HT-29 (cell line): ENCODE results near the gene SLC6A11. TPM values are rescaled to one million over a fixed set of nuclear protein-coding genes. Genes with fewer than 3 reads are reported as not detected.

ENCODE experiments used
- DNase-seq: peaks from one replicate; pipeline ENCODE4 v3.0.0-alpha.2; 2015; ENCODE audit warnings: low spot score
- total RNA-seq: library from RNA; depleted of rRNA; stranded (reverse); fragments of >200 nt; shearing (Covaris generic); gene quantifications from 2 replicates; pipeline ENCODE4 v1.2.3, GENCODE V29; 2014; rRNA removed

The SLC6A11 gene
- not detected in 2 replicates for total RNA-seq

- DNase-seq, result no peak
Measured at GRCh38 chr3:10816019-10816862, at the start of gene SLC6A11. TSS of gene SLC6A11 (plus strand) at chr3:10816228. CDS start at chr3:10816266, 38 bp downstream.

DNA sequence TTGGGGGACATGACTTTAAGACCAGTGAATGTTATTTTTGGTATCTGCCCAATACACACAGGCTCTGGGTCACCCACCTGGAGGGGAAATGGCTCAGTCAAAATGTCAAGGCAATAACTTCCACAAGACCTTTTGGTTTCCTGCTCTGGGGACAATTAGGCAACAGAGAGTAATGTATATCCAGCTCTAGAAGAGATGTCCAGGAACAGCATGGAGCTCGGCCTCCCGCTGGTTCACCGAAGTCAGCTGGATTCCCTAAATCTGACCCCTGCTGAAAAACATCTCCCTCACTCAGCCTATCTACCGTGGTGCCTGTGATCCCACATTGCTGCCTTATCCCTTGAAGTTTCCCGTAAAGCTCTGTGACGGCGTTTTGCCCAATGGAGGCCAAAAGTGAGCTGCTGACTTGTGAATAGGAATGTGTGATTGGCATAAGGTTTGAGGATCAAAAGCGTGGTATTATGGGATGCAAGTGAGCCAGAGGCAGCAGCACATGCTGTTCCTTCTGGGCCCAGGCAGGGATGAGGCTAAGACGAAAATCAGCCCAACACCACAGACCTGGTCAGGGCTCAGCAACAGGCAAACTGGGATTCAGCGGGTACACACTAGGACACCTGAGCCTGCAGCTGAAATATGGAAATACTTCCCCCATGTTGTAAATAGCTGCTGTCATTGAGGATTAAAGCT is 47.2 kb upstream of the SLC6A11 start:
- no peak for DNase-seq

- no peak for DNase-seq
Measured at GRCh38 chr3:10770547-10770946, 45.5 kb upstream of the SLC6A11 start.

DNA sequence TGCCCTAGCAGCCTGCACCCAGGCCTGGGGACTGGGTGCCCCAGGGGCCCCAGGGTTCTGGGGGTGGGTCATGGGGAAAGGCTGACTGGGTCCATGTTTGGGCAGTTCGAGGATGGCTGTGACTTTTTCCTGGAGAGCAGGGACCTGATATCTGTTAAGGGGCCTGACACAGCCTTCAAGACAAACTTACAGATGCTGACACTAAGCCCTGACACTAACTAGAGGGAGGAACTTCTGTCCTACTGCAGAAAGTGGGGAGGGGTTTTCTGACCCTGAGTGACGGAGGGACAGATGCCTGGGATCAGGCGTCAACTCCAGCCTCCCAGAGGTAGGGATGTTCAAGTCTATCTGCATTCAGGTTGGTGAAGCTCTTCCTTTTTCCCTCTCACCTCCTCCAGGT is 45.0 kb upstream of the SLC6A11 start:
- no peak for DNase-seq

DNA sequence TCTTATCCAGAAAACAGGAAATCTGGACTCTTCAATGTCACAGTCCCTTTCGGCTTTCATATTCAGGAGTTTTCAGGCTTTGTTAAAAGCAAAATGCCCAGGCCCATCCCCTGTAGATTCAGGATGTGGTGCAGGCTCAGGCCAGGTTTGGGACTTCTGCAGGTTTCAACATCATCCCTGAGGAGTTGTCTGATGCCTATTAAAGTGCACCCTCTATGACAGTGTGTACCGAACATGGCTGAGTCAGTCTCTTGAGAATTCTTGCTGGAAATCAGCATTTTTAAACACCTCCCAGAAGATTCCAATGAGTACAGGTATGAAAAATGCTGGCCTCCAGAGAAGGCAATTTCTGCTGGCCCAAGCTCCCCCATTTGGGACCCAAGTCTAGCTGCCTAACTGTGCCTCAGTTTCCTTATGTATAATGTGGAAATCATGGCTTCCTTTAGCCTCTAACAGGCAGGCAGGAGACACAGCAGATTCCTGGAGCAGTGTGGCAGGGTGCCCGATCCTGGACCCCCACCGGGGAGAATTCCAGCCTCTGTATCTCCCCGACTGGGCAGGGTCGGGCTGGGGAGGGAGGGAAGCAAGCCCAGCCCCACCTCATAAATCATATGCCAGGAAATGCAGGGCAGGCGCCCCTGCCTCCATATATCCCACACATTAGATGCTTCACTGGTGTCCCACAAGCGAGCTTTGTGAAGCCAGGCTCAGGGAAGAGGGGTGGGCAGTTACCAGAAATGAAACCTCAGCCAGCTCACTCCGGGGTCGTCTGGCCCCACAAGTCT is 44.4 kb upstream of the SLC6A11 start:
- no peak for DNase-seq

- peak; percentile 6 for DNase-seq
Measured at GRCh38 chr3:10772271-10773161, 43.5 kb upstream of the SLC6A11 start.

- no peak for DNase-seq
Measured at GRCh38 chr3:10774129-10774670, 41.8 kb upstream of the SLC6A11 start.

DNA sequence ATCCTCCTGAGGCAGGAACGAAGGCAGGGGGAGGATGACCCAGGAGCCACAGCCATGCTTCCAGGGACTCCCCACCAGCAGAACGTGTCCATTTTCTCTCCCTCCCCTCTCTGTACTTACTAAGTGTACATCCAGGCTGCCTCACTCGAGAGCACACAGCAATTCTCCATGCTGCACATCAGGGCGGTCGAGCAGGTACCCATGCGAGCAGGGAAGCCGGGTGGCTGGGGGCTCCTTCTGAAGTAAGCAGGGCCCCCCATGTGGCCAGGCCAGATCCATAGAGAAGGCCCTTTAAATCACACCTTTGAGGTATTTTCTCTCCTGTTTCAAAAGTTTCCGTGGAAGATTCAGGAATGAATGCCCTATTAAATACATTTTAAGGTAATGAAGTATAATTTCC is 41.2 kb upstream of the SLC6A11 start:
- DNase-seq, result no peak

DNA sequence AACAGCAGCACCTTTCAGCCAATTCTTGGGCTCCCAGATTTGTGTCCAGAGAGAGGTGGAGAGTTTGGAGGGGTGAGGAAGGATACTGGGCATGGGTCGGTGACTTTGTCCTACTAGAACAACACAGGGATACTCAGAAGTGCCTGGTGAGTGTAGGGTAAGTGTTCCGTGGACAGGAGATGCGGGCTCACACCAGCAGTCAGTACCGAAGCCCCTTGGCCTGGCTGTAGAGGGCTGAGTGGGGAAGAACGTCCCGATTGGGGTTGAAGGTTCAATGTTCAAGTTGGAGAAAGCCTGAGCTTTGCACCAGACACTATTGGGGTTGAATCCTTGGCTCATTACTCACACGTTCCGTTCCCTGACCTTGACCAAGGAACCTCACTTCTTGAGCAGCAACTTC is 40.8 kb upstream of the SLC6A11 start:
- DNase-seq, result no peak

DNA sequence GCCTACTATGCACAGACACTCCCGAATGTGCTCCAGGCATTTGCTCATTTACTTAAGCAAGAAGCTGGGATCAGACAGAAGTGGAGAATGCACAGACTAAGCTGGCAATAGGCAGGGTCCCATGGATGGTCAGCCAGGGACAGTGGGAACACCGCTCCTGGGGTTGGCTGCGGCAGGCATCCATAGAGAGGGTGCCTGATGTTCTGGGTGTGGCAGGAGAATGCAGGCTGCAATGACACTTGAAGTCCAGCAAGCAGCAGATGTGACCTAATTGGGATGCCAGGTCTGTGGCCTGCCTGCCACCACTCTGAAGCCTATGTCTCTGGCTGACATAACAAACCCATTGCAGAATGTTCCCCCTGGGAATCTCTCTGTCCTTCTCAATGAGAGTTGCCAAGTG is 40.2 kb upstream of the SLC6A11 start:
- no peak for DNase-seq

- no peak for DNase-seq
Measured at GRCh38 chr3:10777627-10778026, 38.4 kb upstream of the SLC6A11 start.

DNA sequence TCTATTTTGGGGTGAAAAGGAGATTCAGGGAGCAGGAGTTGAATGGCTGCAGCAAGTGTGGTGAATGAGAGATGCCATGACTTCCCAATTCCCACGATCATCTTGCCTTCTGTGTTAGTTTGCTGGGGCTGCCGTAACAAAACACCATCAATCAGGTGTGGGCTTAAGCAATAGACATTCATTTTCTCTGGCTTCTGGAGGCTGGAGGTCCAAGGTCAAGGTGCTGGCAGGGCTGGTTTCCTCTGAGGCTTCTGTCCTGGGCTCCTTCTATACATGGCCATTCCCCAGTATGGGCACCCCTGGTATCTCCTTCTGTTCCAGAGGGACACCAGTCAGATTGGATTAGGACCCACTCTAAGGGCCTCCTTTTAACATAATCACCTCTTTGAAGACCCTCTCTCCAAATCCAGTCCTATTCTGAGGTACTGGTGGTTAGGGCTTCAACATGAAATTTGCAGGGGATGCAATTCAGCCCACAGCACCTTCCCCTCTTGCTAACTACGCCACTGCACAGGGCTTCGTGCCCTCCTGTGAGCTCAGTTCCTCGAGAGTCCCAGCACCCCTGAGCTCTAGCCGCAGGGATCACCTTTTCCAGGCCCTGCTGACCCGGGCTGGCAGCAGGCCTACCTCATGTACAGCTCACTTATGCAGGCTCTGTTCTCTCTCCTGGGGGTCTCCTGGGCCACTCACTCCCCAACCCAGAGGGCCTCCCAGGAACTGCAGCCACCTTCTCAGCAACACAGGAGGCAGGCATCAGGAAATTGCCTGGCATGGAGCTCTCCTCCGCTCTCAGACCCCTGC is 37.3 kb upstream of the SLC6A11 start:
- no peak for DNase-seq

DNA sequence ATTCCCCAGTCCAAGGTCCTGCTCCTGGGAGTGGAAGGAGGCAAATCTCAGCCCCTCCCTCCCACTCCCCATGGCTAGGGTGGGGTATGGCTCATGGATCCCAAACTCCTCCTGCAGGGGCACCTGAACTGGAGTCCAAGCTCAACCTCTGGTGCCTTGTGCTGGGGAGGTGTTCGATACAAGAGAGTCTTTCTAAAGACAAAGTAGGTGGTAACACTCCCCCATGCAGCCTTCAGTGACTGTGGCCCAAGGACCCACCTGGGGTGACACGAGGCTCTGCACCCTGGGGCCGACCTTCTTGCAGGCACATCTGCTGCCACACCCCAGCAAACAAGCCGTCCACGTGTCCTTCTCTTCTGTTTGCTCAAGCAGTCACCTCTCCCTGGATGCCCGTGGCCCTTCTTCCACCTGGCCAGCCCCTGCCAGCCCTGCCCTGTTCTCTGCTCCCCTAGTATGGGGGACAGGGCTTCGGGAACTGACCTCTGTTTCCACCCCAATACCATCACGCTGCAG is 36.7 kb upstream of the SLC6A11 start:
- DNase-seq, result no peak

GRCh38 chr3:10780243-10780642 is 35.8 kb upstream of the SLC6A11 start:
- no peak for DNase-seq

DNA sequence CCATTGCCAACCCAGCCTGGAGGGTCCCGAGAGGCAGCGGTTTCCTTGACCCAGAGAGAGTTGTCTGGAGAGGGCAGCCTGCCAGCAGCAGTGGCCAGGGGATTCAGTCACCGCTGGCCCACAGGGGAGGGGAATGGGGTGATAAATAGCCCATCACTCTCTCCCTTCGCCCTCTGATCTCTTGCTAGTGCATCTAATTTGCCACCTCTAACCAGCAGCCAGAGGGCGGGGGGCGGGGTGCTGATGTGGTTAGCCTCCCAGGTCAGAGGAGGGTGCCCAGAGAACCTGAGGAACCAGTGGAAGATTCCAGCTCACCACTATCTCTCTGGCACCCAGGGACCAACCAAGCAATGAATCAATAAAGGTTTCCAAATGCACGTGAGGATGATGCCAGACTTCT is 35.1 kb upstream of the SLC6A11 start:
- DNase-seq, result no peak

- no peak for DNase-seq
Measured at GRCh38 chr3:10781981-10782380, 34.0 kb upstream of the SLC6A11 start.

DNA sequence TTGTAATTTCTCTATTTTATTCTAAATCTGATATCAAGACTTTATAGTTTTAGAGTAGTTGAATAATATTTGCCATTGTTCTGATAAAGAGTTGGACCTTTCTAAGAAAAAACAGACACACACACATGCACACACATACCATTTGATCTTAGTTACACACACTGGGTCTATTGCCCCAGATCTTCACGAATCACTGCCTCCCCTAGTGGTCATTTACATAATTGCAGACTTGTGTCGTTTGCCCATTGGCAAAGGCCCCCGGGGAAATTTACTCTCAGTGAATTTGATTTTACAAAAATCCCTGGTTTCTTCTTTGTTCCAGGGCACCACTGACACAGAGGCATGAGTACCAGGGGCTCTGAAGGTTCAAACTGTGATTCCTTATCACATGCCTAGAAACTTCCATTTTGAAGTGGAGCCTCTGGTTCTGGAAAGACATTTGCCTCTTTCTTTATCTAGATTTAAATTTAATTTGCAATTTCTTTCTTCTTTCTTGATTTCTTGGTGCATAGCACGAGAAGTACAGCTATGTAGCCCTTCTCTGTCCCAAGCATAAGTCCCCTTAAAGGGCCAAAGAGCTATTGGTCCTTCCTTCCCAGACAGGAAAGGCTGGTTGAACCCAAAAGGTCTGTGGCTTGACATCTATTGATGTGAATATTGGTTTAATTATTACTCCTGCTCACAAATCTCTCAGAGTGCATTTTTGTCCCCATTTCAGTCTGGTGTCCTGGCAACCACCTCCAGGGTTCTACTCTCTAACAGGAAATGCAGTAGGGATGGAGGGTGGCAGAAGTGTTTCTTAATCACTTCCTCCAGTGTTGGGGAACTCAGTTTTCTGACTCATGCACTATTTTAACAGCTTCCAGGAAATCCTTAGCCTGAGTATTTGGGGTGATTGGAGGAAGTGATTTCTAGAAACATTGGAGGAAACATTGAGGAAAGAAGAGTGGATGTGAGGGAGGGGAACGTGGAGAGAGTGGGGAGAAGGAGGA is 32.4 kb upstream of the SLC6A11 start:
- peak; percentile 36 for DNase-seq

DNA sequence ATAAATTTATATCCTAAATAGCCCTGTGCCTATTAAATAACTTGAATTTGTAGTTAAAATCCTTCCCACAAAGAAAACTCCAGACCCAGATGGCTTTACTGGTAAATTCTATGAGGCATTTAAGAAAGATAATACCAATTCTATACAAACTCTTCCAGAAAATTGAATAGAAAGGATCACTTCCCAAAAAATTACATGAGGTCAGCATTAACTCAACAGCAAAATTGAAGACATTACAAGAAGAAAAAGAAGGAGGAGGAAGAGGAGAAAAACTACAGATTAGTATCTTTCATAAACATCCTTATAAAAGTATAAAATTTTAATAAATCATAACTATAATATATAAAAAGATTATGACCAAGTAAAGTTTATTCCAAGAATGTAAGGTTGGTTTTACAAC is 29.4 kb upstream of the SLC6A11 start:
- no peak for DNase-seq

GRCh38 chr3:10788451-10788850 is 27.6 kb upstream of the SLC6A11 start:
- no peak for DNase-seq
